K562 (cell line): Measurements from ENCODE around the gene AMIGO1. TPM values are rescaled to one million over a fixed set of nuclear protein-coding genes. Genes with fewer than 3 reads are reported as not detected.

Experiments used
- CTCF ChIP-seq, 3 experiments: IDR thresholded peaks in 2 of 3; conservative IDR thresholded peaks in 1 of 3; 2 replicates each; pipeline ENCODE4 v1.5.1; 2011 to 2012; ENCODE audit warnings: low read length in 3 of 3, mild to moderate bottlenecking in 3 of 3, control low read depth in 2 of 3, improper control_type of control experiment in 1 of 3, inconsistent platforms in 1 of 3, low read depth in 1 of 3, mixed read lengths in 1 of 3, moderate library complexity in 1 of 3; ENCODE audit not compliant: insufficient read depth in 2 of 3
- CXXC5 ChIP-seq: fragments of 250-450 bp; sonication (Bioruptor Pico); IDR thresholded peaks from 2 replicates; pipeline ENCODE4 v1.8.0; 2022; ENCODE audit warnings: inconsistent platforms, mild to moderate bottlenecking, moderate library complexity
- DDX20 ChIP-seq: fragments of 450-650 bp; IDR thresholded peaks from 2 replicates; pipeline ENCODE4 v1.6.1; 2016; ENCODE audit warnings: missing genetic modification characterization, low read depth, mild to moderate bottlenecking, missing compliant biosample characterization, moderate library complexity
- E2F6 ChIP-seq, 2 experiments: IDR thresholded peaks; 2 replicates each; pipeline ENCODE4 v1.6.1; 2011; ENCODE audit warnings: borderline replicate concordance in 1 of 2, control low read depth in 1 of 2, low read depth in 1 of 2, low read length in 1 of 2, mild to moderate bottlenecking in 1 of 2, mixed read lengths in 1 of 2, moderate library complexity in 1 of 2; ENCODE audit not compliant: insufficient read depth in 1 of 2, insufficient read length in 1 of 2, poor library complexity in 1 of 2, severe bottlenecking in 1 of 2; ENCODE audit errors: extremely low read depth in 1 of 2
- ELF4 ChIP-seq: fragments of 450-650 bp; formaldehyde crosslinking; IDR thresholded peaks from 2 replicates; pipeline ENCODE4 v1.4.0; 2022; ENCODE audit warnings: missing genetic modification characterization
- ID3 ChIP-seq, 2 experiments: fragments of 250-450 bp in 1 of 2; fragments of 450-650 bp in 1 of 2; sonication (Bioruptor Pico) in 1 of 2; IDR thresholded peaks; 2 replicates each; pipeline versions ENCODE4 v1.6.1 to v1.8.0; 2016 to 2021; ENCODE audit warnings: mild to moderate bottlenecking in 2 of 2, moderate library complexity in 2 of 2, missing compliant biosample characterization in 1 of 2, missing genetic modification characterization in 1 of 2
- MAFG ChIP-seq: fragments of 450-650 bp; conservative IDR thresholded peaks from 2 replicates; pipeline ENCODE4 v1.6.1; 2016; ENCODE audit warnings: missing genetic modification characterization, missing compliant biosample characterization
- MAZ ChIP-seq, 2 experiments: fragments of 450-650 bp in 1 of 2; sonication (generic) in 1 of 2; formaldehyde crosslinking; IDR thresholded peaks in 1 of 2; conservative IDR thresholded peaks in 1 of 2; 2 replicates each; pipeline versions ENCODE4 v1.4.0 to v1.5.0; 2020; ENCODE audit warnings: mild to moderate bottlenecking in 1 of 2, missing genetic modification reagents in 1 of 2
- MNT ChIP-seq, 2 experiments: fragments of 450-650 bp; conservative IDR thresholded peaks; 2 replicates each; pipeline ENCODE4 v1.6.1; 2017; ENCODE audit warnings: mild to moderate bottlenecking in 2 of 2, moderate library complexity in 2 of 2
- NR2C2 ChIP-seq, 2 experiments: fragments of 200-800 bp in 1 of 2; sonication (Bioruptor generic) in 1 of 2; sonication (generic) in 1 of 2; formaldehyde crosslinking in 1 of 2; IDR thresholded peaks; 2 replicates each; pipeline versions ENCODE4 v1.6.1 to v1.8.0; 2016 to 2022; ENCODE audit warnings: mild to moderate bottlenecking in 1 of 2, missing compliant biosample characterization in 1 of 2, missing genetic modification characterization in 1 of 2, missing genetic modification reagents in 1 of 2
- RAD51 ChIP-seq: fragments of 450-650 bp; IDR thresholded peaks from 2 replicates; pipeline ENCODE4 v1.7.1; 2016; ENCODE audit warnings: low read depth, mild to moderate bottlenecking, borderline replicate concordance
- TAF1 ChIP-seq: IDR thresholded peaks from 2 replicates; pipeline ENCODE4 v1.6.1; 2011; ENCODE audit warnings: mild to moderate bottlenecking, low read length, moderate library complexity; ENCODE audit not compliant: insufficient read depth, control insufficient read depth, severe bottlenecking; ENCODE audit errors: extremely low read depth
- ZBTB26 ChIP-seq: fragments of 450-650 bp; formaldehyde crosslinking; IDR thresholded peaks from 2 replicates; pipeline ENCODE4 v1.4.0; 2022; ENCODE audit warnings: missing genetic modification characterization
- ZZZ3 ChIP-seq: fragments of 450-650 bp; IDR thresholded peaks from 2 replicates; pipeline ENCODE4 v1.6.1; 2016; ENCODE audit warnings: antibody characterized with exemption, mild to moderate bottlenecking, moderate library complexity
- polyA plus RNA-seq, 8 experiments: library from polyadenylated mRNA; depleted of rRNA in 4 of 8; stranded (reverse) in 5 of 8; unstranded in 3 of 8; fragments of >200 nt; fragmentation: Nextera tagmentation in 2 of 8; fragmentation: Illumina TruSeq in 1 of 8; extraction: Ambion mirVana in 2 of 8; extraction: Trizol in 1 of 8; gene quantifications; 2 replicates each; pipeline versions ENCODE4 v1.2.1 to v1.2.3, GENCODE V29; 2011 to 2014; ENCODE audit warnings: inconsistent platforms in 1 of 8, missing spikeins in 1 of 8
- total RNA-seq, 7 experiments: library from RNA; depleted of rRNA in 6 of 7; stranded (reverse); fragments of >200 nt in 6 of 7; fragmentation: Illumina TruSeq in 2 of 7; extraction: Trizol in 2 of 7; gene quantifications; 2 replicates each; pipeline versions ENCODE4 v1.2.1 to v1.2.3, GENCODE V29; 2011 to 2021; ENCODE audit warnings: low replicate concordance in 1 of 7
- TF ChIP-seq, protein P1 (sequence below): conservative IDR thresholded peaks from 2 replicates; pipeline ENCODE4 v1.6.1; 2011; ENCODE audit warnings: low read depth, mild to moderate bottlenecking, low read length; ENCODE audit not compliant: control insufficient read depth

The AMIGO1 gene
- total and polyA plus RNA-seq, 9 of the 15 experiments (the other 6 are each of a cell fraction or from before 2014, with no cell fraction given): 0.24 to 1.0 (median 0.54) TPM

GRCh38 chr1:109466452-109467300, 42.9 kb downstream of the AMIGO1 start, which contains the start of gene SYPL2 (continued):
- TF ChIP-seq ZBTB26 (no peak), ID3 (CRISPR knock-in tag; IDR thresholded peaks at IDR 0.05) (no peak), ID3 (tag; IDR thresholded peaks at IDR 0.05) (0 out of 2 replicates have a peak, but pooled peaks have one; percentile 30), MNT (conservative IDR thresholded peaks at IDR 0.05) (0 out of 4 replicates have a peak, but pooled peaks of 1 of the 2 experiments have one; percentile 29), ELF4 (CRISPR knock-in tag) (no peak), RAD51 (peak; percentile 80), CXXC5 (CRISPR knock-in tag) (peak; percentile 50), CTCF (IDR thresholded peaks at IDR 0.05 in 2 of 3, conservative IDR thresholded peaks at IDR 0.05 in 1 of 3; ENCODE audit: insufficient read depth in 2 of 3, low read depth in 1 of 3, low read length in 3 of 3) (peak in 1 of 3 experiments; percentile 15; a peak in 1 of 6 replicates), NR2C2 (CRISPR knock-in tag; IDR thresholded peaks at IDR 0.05) (no peak), NR2C2 (tag; IDR thresholded peaks at IDR 0.05) (peak; percentile 20; the same call in 1 of the 2 replicates), MAZ (CRISPR knock-in tag; conservative IDR thresholded peaks at IDR 0.05 in 1 of 2, IDR thresholded peaks at IDR 0.05 in 1 of 2) (0 out of 4 replicates have a peak, but pooled peaks of 1 of the 2 experiments have one; percentile 18), MAFG (tag) (no peak), E2F6 (IDR thresholded peaks at IDR 0.05; ENCODE audit: borderline replicate concordance in 1 of 2, extremely low read depth in 1 of 2, insufficient read depth in 1 of 2, insufficient read length in 1 of 2, low read depth in 1 of 2, low read length in 1 of 2, poor library complexity in 1 of 2, severe bottlenecking in 1 of 2) (peak in 1 of 2 experiments; percentile 63), ZZZ3 (no peak), TAF1 (no peak), DDX20 (tag) (no peak)
- TF ChIP-seq, protein P1, sequence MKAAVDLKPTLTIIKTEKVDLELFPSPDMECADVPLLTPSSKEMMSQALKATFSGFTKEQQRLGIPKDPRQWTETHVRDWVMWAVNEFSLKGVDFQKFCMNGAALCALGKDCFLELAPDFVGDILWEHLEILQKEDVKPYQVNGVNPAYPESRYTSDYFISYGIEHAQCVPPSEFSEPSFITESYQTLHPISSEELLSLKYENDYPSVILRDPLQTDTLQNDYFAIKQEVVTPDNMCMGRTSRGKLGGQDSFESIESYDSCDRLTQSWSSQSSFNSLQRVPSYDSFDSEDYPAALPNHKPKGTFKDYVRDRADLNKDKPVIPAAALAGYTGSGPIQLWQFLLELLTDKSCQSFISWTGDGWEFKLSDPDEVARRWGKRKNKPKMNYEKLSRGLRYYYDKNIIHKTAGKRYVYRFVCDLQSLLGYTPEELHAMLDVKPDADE: peak; percentile 47; the same call in 1 of the 2 replicates
